Calu3 (cell line): ENCODE measurements around the gene IGFBPL1. TPM values are rescaled to one million over a fixed set of nuclear protein-coding genes. Genes with fewer than 3 reads are reported as not detected.

ENCODE experiments used
- BruUV-seq: library from RNA; stranded (reverse); fragments of 400-500 nt; replicated peaks from 2 replicates; lab custom pipeline; 2021; lab: Mats Ljungman, UMichigan
- CTCF ChIA-PET: fragments of 300-600 bp; sonication (Branson Sonifier 250); formaldehyde crosslinking; loops from one replicate; lab custom pipeline; 2022; ENCODE audit warnings: antibody characterized with exemption; lab: Charles Lee
- DNase-seq: peaks from one replicate; pipeline ENCODE4 v3.0.0; 2022
- H3K27ac Mint-ChIP-seq: one replicate; pipeline ENCODE4 v1.8.0; 2022; ENCODE audit warnings: mixed read lengths; ENCODE audit not compliant: unreplicated experiment
- H3K27me3 Mint-ChIP-seq: one replicate; pipeline ENCODE4 v1.8.0; 2022; ENCODE audit warnings: mixed read lengths; ENCODE audit not compliant: unreplicated experiment
- H3K36me3 Mint-ChIP-seq: one replicate; pipeline ENCODE4 v1.8.0; 2022; ENCODE audit warnings: mild to moderate bottlenecking, moderate library complexity, mixed read lengths; ENCODE audit not compliant: insufficient read depth, unreplicated experiment
- H3K4me1 Mint-ChIP-seq: one replicate; pipeline ENCODE4 v1.8.0; 2022; ENCODE audit warnings: mild to moderate bottlenecking, low read depth, mixed read lengths; ENCODE audit not compliant: unreplicated experiment
- H3K4me3 Mint-ChIP-seq: one replicate; pipeline ENCODE4 v1.8.0; 2022; ENCODE audit warnings: mild to moderate bottlenecking, low read depth, moderate library complexity, mixed read lengths; ENCODE audit not compliant: unreplicated experiment
- H3K9me3 Mint-ChIP-seq: one replicate; pipeline ENCODE4 v1.8.0; 2022; ENCODE audit warnings: low read depth, mixed read lengths; ENCODE audit not compliant: unreplicated experiment
- intact Hi-C: fragments of 100-400 bp; cut with micrococcal nuclease; formaldehyde crosslinking; loops from one replicate; pipeline ENCODE4 v1.10.0; 2022; ENCODE audit not compliant: unreplicated experiment
- total RNA-seq: library from RNA; stranded (reverse); gene quantifications from 2 replicates; pipeline ENCODE4 v1.2.3, GENCODE V29; 2022
- TF ChIP-seq, protein P1 (sequence below): fragments of 200-600 bp; IDR thresholded peaks from one replicate; pipeline ENCODE4 v1.8.0; 2022; ENCODE audit warnings: antibody characterized with exemption; ENCODE audit not compliant: unreplicated experiment

Gene IGFBPL1
- total RNA-seq, 1 experiment from 2014 or later, result 2.0 TPM

DNA sequence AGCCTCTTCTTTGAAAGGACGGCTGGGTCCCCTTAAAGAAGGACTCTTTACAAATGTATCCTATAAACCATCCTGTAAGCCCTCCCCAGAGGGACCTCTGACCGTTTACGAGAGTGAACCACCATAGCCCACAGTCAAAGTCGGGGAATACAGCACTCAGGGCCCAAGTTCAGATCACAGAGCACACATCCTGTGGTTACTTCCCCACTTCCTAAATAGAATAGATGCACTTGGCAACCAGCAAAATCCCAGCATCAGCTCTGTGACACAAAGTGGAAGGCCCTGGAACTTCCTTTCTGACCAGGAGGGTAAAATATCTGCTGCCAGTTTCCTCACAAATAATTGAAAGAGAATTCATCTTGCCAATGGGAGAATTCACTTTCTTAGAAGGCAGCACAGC, 6.9 kb upstream of the IGFBPL1 start:
- Mint-ChIP-seq H3K27me3 (no peaks in the 10 kb centered on the region), H3K36me3 (no peaks in the 10 kb centered on the region), H3K9me3 (no peaks in the 10 kb centered on the region), H3K4me1 (peaks cover 12% of the 10 kb centered on the region), H3K4me3 (no peak overlapping the region), H3K27ac (no peak overlapping the region)
- intact Hi-C loops, result no loop called here
- no peak for DNase-seq
- TF ChIP-seq, protein P1, sequence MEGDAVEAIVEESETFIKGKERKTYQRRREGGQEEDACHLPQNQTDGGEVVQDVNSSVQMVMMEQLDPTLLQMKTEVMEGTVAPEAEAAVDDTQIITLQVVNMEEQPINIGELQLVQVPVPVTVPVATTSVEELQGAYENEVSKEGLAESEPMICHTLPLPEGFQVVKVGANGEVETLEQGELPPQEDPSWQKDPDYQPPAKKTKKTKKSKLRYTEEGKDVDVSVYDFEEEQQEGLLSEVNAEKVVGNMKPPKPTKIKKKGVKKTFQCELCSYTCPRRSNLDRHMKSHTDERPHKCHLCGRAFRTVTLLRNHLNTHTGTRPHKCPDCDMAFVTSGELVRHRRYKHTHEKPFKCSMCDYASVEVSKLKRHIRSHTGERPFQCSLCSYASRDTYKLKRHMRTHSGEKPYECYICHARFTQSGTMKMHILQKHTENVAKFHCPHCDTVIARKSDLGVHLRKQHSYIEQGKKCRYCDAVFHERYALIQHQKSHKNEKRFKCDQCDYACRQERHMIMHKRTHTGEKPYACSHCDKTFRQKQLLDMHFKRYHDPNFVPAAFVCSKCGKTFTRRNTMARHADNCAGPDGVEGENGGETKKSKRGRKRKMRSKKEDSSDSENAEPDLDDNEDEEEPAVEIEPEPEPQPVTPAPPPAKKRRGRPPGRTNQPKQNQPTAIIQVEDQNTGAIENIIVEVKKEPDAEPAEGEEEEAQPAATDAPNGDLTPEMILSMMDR, result no peak
- BruUV-seq, result no TSS peak
- CTCF ChIA-PET, result no interaction called here

DNA sequence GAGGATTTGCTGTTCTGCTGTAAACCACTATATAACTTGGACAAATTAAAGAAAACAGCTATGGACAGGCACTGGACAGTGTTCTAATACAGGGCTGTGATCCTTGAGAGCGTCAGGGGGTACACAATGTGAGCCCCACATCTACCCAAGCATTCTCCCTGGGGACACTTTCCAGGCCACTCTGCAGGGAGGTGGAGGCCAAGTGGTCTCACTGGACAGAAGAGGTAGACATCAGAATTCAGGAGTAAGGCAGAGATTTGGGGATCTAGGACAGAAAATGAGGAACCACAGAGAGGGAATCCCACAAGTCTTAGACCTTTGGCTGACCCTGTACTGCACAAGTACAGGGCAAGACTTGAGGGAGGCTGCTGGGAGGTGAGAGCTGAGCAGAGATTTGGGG, 3.8 kb upstream of the IGFBPL1 start:
- H3K9me3 Mint-ChIP-seq, result no peaks in the 10 kb centered on the region
- intact Hi-C loops, result no loop called here
- CTCF ChIA-PET, result no interaction called here
- no TSS peak for BruUV-seq
- TF ChIP-seq, protein P1, result no peak
- H3K27me3 Mint-ChIP-seq, result no peaks in the 10 kb centered on the region
- DNase-seq, result no peak
- no peaks in the 10 kb centered on the region for H3K4me1 Mint-ChIP-seq
- no peak overlapping the region for H3K27ac Mint-ChIP-seq
- no peak overlapping the region for H3K4me3 Mint-ChIP-seq
- H3K36me3 Mint-ChIP-seq, result no peaks in the 10 kb centered on the region

DNA sequence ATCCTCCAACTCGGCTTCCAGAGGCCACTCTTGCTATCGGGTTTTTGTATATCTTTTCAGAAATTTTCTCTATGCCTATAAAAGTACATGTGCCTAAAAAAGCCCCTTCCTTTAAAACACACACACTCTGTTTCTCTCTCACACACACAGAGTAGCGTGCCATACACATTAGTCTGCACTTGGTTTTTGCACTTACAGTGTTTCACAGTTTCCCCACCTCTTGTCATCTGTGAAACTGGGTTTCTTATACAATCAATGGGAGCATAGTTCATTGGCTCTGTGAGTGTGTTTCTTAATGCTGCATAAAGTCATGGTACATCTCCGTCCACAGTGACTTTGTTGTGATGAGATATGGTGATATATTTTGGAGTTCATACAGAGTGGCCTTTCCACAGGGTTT, 664 bp upstream of the IGFBPL1 start:
- TF ChIP-seq, protein P1, result no peak
- Mint-ChIP-seq H3K9me3 (no peaks in the 10 kb centered on the region), H3K4me1 (no peaks in the 10 kb centered on the region), H3K4me3 (no peak overlapping the region), H3K27ac (no peak overlapping the region), H3K27me3 (no peaks in the 10 kb centered on the region), H3K36me3 (no peaks in the 10 kb centered on the region)
- CTCF ChIA-PET, result no interaction called here
- intact Hi-C loops, result no loop called here
- no TSS peak for BruUV-seq
- no peak for DNase-seq

DNA sequence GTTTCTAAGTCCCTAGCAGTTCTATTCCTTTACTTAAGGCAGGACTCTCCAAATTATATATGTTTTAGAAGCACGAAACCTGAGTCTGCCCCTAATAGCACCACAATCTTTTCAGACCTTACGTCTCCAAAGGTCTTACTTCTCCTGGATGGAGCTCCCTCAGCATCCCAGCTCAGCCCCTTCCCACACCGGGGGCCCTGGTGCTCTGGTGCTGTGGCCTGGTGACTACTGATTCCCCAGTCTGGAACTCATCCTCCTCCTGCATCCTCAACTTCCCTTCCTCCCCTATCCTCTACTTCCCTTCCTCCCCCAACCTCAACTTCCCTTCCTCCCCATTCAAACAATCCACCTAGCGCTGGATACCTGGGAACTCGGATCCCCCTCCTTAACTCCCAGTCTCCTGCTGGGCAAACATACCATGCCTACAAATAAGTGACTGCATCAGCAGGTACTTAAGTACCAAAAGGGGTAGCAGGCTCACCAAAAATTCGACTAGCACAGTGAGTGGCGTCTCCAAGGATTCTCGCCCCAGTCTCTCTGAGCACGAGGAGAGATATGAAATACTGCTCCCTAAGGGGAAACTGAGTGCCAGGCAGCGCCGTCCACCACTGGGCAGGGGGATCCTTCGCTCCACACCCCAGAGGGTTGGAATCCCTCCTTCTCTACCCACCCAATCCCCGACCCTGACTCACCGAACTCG, 831 bp downstream of the IGFBPL1 start:
- Mint-ChIP-seq H3K27ac (no peak overlapping the region), H3K27me3 (no peaks in the 10 kb centered on the region), H3K4me1 (no peaks in the 10 kb centered on the region), H3K9me3 (no peaks in the 10 kb centered on the region), H3K36me3 (no peaks in the 10 kb centered on the region), H3K4me3 (no peak overlapping the region)
- DNase-seq, result no peak
- CTCF ChIA-PET, result no interaction called here
- TF ChIP-seq, protein P1, result no peak
- no TSS peak for BruUV-seq
- intact Hi-C loops, result no loop called here
